Measurements from ENCODE around the gene CACNB4.

- TF ChIP-seq SUZ12 (IDR thresholded peaks at IDR 0.05; ENCODE audit: extremely low read depth, insufficient read depth, insufficient read length) (no peak), ZNF274 (IDR thresholded peaks at IDR 0.05; ENCODE audit: low read depth, low read length) (no peak), YY1 (IDR thresholded peaks at IDR 0.05; ENCODE audit: insufficient read depth, insufficient read length) (no peak)
Observed at GRCh38 chr2:151880586-151880985, 218.3 kb downstream of the CACNB4 start.
